Activated CD8-positive, alpha-beta memory T cell treated with anti-CD3 and anti-CD28 coated beads, Interleukin-2, amount 50 U/mL, for 1 hour (primary cell): ENCODE data around the gene VCX2.
"Not testable (repeated sequence)": the region's sequence is repeated elsewhere in the genome, so short reads cannot be mapped to it uniquely, and the experiment has no call there.

Experiments
- DNase-seq: peaks from one replicate; pipeline ENCODE4 v3.0.0-alpha.2; 2020; ENCODE audit errors: extremely low read depth

VCX2 gene

DNA sequence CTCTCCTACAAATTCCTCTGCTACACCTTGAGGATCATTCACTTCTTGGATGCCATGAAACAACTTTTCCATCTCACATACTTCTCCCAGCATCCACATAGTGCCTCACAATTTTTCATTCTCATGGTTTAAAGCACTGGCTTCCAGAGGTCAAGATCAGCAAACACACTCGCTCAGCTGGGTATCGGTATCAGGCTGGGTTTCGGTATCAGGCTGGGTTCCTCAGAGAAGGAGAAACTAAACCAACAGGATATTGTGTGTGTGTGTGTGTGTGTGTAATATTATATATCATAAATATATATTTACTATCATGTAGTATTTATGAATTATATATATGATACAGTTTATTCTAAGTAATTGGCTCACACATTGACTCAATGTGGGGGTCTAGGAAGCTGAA is at the start of gene VCX2:
TSS of gene VCX2 (minus strand) at position 99 of the 400 bp plus-strand sequence. CDS start 624 bp downstream, outside the sequence.
- not testable (repeated sequence) for DNase-seq

DNA sequence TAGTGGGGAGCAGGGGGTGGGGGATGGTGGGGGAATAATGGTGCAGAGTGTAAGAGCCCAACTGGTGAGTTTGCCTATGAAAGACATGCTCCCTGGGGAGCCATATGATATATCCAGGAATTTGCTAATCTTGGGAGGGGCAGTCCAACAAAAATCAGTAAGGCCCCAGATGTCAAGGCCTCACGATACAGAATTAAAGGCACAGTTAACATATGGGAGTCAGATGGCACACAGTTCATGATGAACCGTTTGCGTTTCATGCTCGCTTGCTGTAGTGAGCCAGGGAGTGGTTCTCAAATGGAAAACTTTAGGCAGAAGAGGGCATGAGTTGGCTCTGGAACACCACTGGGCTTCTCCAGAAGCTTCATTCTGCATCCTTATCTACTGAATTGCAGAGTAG is 33.9 kb upstream of the VCX2 start:
- no peak for DNase-seq

DNA sequence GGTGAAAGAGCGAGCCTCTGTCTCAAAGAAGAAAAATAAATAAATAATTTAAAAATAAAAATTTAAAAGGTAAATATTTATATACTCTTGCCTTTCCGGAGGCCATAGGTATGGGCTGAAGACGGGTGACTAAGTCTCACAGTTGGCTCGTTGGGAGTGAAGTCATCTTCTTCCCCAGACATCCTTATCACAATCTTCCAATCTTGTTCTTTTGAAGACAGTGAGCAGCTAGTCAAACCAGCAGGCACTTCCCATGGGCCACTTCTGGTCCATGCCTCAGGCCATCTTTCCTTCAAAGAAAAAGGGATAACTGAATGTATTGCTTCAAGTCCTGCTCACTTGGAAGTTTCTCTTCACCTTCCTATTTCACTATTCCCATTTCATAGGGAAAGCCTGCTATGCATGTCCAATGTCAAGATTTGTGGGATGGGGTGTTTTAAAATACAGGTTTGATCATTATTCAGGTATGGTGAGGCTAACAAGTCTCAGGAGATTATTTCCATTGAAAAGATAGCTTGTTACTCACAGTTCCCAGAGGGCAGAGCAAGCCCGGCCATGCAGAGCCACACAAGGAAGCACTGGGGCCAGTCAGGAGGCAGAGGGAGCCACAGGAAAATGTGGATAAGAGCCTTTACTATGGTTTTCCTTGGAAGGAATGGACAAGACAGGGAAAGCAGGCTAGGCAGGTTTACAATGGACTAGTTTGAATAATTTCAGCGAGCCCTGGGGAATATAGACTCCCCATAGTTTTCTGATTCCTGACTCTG is 33.3 kb upstream of the VCX2 start:
- no peak for DNase-seq

DNA sequence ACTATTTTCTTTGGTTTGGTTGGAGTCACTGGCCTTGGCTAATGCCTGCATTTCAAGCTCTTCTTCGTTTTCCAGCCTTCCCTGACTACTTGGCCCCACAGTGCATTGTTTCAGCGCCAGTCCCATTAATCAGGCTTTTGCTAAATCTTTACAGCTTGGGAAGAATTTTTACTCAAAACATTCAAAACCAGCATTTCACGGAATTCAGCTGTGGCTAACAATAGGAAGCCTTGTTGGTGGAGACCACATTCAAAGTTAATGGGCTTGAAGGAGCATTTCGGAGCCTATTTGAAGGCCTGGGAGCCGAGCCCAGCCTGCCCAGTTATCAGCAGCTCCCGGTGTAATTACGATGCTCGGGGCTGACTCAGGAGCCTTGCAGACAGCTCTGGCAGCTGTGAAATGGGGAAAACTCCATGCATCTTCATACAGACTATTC is 30.8 kb upstream of the VCX2 start:
- no peak for DNase-seq

DNA sequence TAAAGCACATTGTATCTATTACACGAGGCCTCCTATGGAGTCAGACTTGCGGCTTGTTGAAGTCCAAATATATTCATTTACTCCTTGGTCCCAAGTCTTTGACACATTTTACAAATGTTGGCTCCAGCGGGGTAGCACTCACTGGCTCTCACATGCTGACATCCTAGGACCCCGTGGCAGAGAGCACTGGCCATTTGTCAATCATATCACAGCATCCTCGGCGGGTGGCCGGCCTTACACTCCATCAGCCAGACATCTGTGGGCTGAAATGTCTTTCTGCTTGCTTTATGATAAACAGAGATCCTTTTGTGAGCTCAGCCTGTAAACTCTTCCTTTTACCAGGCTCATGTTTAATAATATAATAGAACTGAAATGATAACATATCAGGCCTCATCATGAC is 25.7 kb upstream of the VCX2 start:
- no peak for DNase-seq

DNA sequence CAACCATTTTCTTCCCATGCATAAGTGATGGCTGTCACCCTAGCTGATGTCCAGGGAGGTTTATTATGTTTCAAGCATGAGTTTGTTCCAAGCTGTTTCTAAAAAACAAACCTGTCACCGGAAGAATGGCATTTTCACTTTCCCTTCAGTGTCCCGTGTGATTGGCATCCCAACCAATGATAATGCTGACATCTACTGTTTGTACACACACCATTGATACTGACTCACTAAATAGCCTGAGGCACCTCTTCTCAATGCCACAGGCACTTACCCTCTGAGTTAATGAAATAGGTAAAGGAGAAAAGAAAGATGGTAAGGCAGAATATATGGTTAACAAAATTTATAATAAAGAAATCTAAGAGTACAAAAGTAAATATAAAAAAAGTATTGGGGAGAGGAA is 23.1 kb upstream of the VCX2 start:
- no peak for DNase-seq

DNA sequence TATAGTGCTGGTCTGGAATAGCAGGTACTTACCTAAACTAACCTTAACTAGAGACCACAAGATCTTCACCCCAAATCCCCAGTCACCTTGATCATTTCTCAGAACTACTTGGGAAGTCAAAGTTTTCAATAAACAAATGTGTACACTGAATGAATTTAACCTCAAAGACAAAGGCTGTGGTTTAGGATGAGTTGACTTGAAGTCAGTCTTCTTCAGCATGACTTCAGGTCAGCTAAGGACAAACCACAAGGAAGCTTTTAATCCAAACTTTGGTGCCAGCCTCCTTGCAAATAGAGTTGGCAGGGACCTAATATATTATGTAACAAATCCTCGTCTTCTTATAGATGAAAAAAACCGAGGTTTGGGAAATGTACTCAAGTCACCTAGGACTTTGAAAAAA is 21.2 kb upstream of the VCX2 start:
- no peak for DNase-seq

DNA sequence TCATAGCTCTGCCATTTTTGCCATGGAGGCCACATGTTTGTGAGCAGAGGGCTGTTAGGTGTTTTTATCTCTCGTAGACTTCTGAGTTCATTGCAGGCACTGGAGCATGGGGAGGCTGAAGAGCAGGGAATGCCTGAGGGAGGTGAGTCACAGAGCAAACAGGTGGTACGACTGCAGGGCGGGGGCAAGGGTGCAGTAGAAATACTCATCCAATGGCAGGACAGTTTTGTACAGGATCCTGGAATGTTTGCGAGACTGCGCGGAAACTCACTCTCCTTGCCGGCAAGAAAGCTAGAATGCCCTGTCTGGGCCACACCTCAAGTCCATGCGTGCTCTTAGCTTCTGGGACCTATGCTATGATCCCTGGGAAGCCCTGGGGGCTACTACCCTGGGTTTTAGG is 20.0 kb upstream of the VCX2 start:
- no peak for DNase-seq

DNA sequence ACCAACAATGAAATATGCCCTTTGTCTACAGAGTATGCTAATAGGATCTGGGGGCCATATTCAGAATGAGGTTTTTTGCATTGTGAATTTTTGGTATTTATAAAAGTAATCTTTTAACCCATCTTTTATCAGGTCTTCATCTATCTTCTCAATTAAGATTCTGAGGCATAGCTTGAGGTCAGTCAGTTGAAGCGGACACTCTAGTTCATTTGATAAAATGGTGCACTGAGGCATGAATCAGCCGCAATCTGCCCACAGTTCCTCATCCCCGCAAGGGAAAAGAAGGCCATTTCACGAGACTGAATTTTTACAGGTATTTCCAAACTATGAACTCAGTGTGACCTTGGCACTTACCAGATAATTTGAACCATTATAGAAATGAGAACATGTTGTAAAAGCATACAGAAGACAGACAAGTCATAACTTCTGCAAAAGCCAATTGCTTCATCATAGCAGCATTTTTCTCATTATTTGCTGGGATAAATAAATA is 19.3 kb upstream of the VCX2 start:
- no peak for DNase-seq

DNA sequence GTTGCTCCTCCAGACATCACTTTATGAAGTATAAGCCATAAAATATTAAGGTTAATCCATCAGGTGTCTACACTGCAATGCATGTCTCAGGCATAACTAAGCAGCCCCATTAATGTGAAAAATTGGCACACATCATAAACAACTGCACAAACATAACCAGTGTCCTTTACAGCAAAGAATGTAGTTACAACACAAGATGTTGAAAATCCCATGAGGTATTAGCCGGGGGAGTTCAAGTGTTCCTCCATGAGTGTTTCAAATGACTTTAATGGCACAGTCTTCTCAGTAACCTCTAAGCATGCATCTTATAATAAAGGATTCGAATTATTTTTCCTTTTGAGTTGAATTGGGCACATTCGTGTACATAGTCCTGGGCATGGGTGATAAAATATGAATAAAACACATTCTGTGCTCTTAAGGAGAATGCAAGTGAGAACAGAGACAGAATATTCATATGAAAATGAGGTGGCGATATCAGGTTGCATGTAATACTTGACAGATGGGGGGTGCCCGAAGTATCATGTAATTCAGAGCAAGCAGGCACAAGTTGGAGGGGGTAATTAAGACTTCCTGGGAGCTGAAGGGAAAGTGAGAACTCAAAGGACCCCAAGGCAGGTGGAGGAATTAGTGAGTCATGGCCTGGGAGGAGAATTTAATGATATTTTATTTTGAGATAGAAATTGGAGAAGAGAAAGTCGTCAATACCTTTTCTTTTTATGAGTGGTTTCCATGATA is 18.2 kb upstream of the VCX2 start:
- no peak for DNase-seq

DNA sequence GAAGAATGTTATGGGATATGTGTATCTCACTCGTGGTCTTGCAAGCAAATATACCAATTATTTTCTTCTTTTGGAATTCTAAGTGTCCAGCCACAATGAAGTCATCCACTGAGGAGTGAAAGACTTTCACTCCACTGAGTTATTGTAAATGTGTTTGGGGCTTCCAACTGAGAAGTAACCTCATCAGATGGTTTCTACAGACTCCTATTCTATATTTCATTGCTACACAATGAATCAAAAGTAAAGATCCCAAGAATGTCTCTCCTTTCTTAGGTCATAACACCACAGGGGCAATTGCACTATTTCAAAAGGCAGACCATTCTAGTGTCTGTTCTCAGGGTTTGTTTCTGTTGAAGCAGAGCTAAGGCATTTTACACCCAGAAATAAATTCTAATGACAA is 12.3 kb upstream of the VCX2 start:
- DNase-seq: no peak

DNA sequence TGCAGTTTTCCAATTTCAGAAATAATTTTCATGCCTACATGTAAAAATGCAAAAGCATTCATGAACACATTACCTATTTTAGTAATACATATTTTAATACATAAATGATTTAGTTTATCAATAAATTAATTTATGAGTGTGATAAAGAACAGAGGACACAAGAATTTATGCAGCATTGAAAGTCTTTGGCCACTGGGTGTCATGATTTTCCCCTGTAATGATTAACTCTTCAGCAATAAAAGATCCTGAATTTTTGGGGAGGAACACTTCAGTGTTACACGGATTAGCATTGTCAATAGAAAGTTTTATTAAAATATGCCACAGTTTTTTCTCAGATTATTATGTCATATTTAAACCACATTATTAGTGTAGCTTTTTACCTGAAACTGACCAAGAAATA is 8.6 kb upstream of the VCX2 start:
- no peak for DNase-seq

DNA sequence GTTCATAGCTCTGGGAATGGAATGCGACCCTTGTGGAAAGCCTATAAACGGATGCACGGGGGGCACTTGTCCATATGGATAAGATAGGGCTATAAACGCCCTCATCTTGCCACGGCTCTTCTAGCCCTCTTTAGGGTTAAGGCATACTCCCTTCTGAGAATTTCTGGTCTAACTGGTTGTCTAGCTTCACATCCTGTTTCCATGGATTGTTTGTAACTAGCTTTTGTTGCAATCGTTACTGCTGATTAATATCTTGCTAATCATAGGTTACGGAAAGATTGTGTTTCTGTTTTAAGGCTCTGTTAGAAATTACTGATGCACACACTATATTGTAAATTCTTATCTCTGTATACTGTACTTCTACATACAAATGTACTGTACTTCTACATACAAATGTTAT is 17.1 kb downstream of the VCX2 start:
- DNase-seq: not testable (repeated sequence)

DNA sequence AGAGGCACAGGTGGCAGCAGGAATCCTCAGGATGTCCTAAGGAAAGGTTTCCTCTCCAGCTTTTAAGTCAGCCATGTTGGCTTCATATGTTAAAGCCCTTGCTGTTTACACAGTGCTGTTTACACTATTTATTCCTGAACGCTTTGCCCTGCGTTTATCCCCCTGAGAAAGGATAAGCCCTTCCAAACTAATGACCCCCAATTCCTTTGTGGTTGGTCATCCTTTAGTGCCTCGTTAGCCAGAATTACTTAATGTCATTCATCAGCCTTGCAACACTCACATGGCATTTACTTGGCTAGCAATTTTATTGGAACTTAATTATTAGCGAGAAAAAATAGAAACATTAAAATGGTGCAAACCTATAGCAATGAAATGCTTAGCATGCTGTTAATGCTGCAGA is 23.8 kb downstream of the VCX2 start:
- DNase-seq: no peak

DNA sequence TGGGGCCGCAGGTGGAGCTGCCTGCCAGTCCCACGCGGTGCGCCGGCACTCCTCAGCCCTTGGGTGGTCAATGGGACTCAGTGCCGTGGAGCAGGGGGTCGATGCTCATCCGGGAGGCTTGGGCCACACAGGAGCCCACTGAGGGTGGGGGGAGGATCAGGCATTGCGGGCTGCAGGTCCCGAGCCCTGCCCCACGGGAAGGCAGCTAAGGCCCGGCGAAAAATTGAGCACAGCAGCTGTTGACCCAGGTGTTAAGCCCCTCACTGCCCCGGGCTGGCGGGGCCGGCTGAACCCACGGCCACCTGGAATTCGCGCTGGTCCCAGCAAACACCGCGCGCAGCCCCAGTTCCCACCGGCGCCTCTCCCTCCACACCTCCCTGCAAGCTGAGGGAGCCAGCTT is 26.1 kb downstream of the VCX2 start:
- no peak for DNase-seq

DNA sequence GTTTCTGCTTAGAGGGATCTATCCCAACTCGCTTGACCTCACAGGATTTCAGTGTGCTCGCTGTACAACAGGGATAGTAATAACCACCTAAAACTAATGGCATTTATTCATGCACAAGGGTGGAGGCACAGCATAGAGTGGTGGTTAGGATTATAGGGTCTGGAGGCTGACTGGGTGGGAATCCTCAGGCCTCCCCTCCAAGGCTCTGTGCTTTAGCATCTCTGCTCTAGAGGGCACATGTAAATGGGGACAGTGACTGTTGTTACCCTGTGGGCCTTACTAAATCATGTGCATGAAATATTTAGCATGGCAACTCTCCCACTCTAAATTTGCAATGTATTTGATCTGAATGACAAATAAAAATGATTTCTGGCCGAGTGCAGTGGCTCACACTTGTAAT is 29.2 kb downstream of the VCX2 start:
- DNase-seq: no peak

DNA sequence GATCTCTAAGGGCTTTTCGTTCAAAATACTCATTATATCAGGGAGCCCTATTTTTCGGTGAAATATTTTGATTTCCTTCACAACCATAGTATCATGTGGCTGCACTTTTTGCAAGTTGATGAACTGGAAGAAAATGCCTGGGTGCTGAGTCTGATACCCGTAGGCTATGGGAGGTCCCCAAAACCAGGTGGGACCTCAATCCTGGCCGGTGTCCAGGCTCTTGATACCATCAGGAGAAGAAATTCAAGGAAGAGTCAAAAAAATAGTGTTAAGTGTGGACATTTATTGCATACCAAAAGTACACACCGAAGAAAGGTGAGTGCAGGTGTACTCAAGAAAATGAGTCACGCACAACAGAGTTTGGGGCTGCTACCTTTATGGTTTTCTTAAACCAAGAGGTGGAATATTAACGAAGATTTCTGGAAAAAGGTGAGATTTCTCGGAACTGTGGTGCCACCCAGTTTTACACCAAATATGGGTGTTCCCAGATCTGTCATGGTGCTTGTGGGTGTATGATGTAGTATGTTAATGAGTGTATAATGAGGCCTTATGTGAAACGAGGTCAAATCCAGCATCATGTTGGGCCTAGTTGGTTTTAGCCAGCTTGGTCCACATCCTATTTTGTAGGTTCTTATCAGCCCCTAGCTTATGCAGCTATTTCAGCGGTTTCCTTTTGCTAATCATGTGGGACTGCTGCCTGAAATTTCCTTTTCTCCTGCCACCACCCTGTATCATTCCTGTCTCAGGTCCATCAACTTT is 29.9 kb downstream of the VCX2 start:
- no peak for DNase-seq

DNA sequence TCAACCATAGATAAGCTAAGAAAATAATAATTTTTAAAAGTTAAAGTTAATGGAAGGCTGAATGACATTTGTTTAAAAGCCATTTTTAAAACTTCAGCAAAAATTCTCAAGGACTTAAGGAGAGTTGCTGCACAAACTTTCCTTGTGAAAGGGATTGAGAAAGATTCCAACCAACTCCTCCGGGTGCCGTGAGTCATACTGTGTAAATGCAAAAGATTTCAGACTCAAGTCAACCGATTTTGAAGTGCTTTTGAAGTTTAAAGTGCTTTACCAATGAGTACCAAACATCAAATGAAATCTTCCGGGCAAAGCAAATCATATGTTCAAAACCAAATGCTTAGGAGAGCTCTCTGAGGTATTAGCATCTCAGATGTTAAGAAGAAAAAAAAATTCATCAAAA is 31.4 kb downstream of the VCX2 start:
- no peak for DNase-seq

DNA sequence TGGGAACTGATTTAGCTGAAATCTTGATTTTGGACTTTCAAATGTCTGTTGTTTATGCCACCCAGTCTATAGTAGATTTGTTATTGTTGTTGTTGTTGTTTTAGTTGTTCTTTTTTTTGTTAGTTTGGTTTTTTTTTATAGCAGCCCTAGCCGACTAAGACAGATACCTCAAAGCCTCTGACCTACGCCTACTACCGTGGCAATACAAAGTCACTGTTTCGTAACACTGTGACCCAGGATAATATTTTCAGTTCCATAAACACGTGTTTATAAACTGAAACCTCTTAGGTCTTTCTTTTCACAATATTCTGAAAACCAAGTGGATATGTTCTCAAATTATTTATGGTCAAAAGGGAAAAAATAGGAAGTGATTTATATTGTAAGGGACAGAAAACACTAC is 32.8 kb downstream of the VCX2 start:
- no peak for DNase-seq

DNA sequence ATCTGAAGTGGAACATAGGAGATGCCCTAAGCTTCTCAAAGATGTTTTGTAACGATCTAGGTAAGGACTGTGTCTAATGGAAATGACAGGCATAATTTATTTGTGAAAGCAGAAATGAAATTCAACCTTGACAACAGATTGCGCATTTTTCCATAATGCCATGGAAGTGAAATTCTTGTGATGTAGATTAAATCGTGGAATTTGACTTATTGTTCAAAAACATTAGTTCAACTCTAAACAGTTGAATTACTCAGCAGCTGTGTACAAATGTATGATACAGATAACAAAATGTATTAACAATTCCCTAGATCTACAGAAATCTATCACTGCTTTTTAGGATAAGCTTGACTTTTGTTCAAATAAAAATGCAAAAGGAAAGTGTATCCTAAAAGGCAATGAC is 44.4 kb downstream of the VCX2 start:
- DNase-seq: no peak

DNA sequence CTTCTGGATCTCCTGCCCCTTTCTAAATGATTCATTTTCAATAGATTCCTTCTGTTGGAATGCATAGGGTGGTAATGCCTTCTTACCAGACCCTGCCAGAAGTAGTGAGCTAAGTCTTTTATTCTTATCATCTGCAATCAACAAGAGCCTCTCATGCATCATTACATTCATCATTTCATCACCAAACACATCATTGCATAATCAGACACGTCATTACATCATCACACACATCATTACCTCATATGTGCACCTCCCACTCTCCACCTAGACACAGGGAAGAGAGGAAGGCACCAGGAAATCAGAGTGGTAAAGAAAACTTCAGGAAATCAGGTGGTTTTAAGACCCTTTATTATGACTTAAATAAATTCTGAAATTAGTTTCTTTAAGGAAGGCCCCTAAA is 45.0 kb downstream of the VCX2 start:
- no peak for DNase-seq

DNA sequence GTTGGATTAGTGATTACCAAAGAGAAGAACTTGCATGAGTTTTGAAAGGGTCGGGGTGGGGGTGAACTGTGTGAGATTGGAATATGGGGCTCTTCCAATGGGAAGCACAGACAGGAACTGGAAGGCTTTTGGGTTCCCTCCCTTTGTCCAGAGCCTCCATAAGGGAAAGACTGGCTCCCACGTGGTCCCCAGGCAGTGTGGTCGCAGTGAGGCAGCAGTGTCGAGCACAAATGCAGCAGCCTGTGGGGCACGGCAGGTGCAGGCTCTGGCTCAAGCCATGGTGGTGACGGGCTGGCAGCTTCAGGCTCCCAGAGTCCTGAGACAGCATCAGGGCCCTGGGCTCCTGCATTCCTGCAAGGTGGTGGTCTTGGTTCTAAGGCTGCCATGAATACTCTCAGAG is 45.5 kb downstream of the VCX2 start:
- no peak for DNase-seq

DNA sequence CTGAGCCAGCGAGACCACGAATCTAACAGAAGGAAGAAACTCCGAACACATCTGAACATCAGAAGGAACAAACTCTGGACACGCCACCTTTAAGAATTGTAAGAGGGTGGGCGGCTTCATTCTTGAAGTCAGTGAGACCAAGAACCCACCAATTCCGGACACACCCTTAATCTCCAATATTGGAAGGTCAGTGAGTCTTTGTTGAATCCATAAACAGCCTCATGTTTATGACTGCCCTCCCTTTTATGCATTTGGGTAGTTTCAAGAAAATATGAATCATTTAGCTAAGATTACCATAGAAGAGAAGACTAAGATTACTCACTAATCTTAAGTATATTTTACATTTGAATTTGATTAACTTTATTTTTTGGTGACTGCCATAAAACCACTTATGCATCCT is 48.5 kb downstream of the VCX2 start:
- no peak for DNase-seq
